Kidney (tissue), 14 donors: ENCODE data around the gene FAM78B. TPM values are rescaled to one million over a fixed set of nuclear protein-coding genes. Genes with fewer than 3 reads are reported as not detected.

Source experiments
- DNase-seq, 5 donors: peaks; one replicate each; pipeline ENCODE4 v3.0.0-alpha.2; 2013 to 2020
- FAIRE-seq: peaks from 2 replicates; lab custom pipeline; 2012; peaks lifted over from hg19 to GRCh38; lab: Jason Lieb, UNC
- H3K27ac ChIP-seq, 2 donors: one replicate each; pipeline ENCODE4 v1.7.0; 2013; ENCODE audit warnings: low read depth in 2 of 2, low read length in 2 of 2, inconsistent platforms in 1 of 2
- H3K27me3 ChIP-seq: one replicate; pipeline ENCODE4 v1.7.1; 2013; ENCODE audit warnings: low read length, inconsistent platforms; ENCODE audit not compliant: control insufficient read depth, insufficient read depth
- H3K36me3 ChIP-seq, 3 donors: one replicate each; pipeline versions ENCODE4 v1.7.0 to v1.7.1; 2013; ENCODE audit warnings: low read length in 3 of 3, control low read depth in 1 of 3, inconsistent platforms in 1 of 3; ENCODE audit not compliant: insufficient read depth in 3 of 3, control insufficient read depth in 2 of 3
- H3K4me1 ChIP-seq, 3 donors: one replicate each; pipeline versions ENCODE4 v1.7.0 to v1.7.1; 2013; ENCODE audit warnings: low read length in 3 of 3, inconsistent platforms in 1 of 3, low read depth in 1 of 3; ENCODE audit not compliant: control insufficient read depth in 2 of 3, insufficient read depth in 2 of 3
- H3K4me3 ChIP-seq, 3 donors: one replicate each; pipeline versions ENCODE4 v1.7.0 to v1.8.1; 2013; ENCODE audit warnings: low read length in 3 of 3, control low read depth in 1 of 3, inconsistent platforms in 1 of 3
- H3K9ac ChIP-seq, 3 donors: one replicate each; pipeline versions ENCODE4 v1.7.0 to v1.7.1; 2013; ENCODE audit warnings: low read length in 3 of 3, control low read depth in 1 of 3, inconsistent platforms in 1 of 3
- H3K9me3 ChIP-seq, 3 donors: one replicate each; pipeline versions ENCODE4 v1.7.0 to v1.7.1; 2013; ENCODE audit warnings: low read length in 3 of 3, control low read depth in 1 of 3, inconsistent platforms in 1 of 3; ENCODE audit not compliant: control insufficient read depth in 2 of 3, insufficient read depth in 1 of 3
- intact Hi-C: fragments of 100-400 bp; cut with DNase I; formaldehyde crosslinking; loops from one replicate; pipeline ENCODE4 v1.11.1; 2022
- polyA plus RNA-seq: library from polyadenylated mRNA; stranded (reverse); fragments of 350-450 nt; fragmentation: Illumina TruSeq; extraction: RNeasy Lipid Tissue Mini Kit (QIAGEN cat#74804); gene quantifications from one replicate; pipeline ENCODE4 v1.2.3, GENCODE V29; 2014; ENCODE audit warnings: low read depth, low replicate concordance; ENCODE audit not compliant: insufficient read depth
- total RNA-seq: library from RNA; stranded (reverse); fragmentation: NEBNext Ultra II Directional; extraction: Animal tissue kit (Norgen Biotek cat#: 25700); gene quantifications from one replicate; pipeline ENCODE4 v1.2.1, GENCODE V29; 2021
- TF ChIP-seq, protein P1 (sequence below): IDR thresholded peaks from 3 replicates; pipeline ENCODE4 v1.5.1; 2012; ENCODE audit warnings: mild to moderate bottlenecking, moderate library complexity, borderline replicate concordance; ENCODE audit not compliant: insufficient read depth; ENCODE audit errors: extremely low read depth
- donor health status: control.
- donor health status: control.
- donor health status: control.
- donor health status: control.
- donor health status: control.
- donor health status: DM: yes; HTN: yes; CAD: no.
- donor health status: Normal renal cell carcinoma (clear cell type).

Gene FAM78B
- total and polyA plus RNA-seq, 2 donors from 2014 or later = 1.4 TPM

DNA sequence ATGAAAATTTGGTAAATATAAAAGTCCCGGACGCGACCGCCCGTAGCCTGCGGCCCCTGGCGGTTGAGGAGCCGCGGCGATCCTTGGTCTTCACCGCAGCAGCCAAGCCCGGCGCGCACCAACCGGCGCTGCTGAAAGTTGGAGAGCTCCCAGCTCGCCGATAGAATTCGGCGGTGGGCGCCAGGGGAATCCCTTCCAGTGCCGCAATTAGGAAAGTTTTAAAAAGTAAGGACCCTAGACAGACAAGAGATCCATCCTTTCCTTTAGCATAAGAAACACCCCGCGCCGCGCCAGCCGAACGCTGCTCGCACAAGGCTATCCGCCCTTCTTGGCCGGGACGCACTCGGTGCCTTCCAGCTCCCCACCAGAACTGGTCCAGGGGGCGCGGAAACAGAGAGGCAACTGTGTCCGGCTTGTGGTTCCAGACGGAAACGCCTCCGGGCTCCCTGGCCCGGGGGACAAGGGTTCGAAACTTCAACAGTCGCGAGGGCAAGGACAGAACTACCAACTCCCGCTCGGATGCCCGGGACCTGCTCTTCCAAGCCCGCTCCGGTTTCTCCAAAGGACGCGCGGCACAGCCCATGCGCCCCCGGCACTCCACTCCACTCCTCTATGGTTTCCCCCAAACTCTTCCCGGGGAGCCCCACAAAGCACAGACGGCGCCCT, 1.7 kb downstream of the FAM78B start:
- Histone ChIP-seq H3K27me3 (peaks cover 2% of the 10 kb centered on the region), H3K4me1 (peaks cover 0 to 9% (median 0%) of the 10 kb centered on the region in 3 donors), H3K36me3 (no peaks in the 10 kb centered on the region), H3K9me3 (no peaks in the 10 kb centered on the region), H3K4me3 (peak overlapping the region in 2 of 3 donors; percentile 49 to 50), H3K27ac (no peak overlapping the region), H3K9ac (no peak overlapping the region)
- FAIRE-seq (no peak), DNase-seq (peak; percentile 66 to 85 (median 80))
- TF ChIP-seq, protein P1, sequence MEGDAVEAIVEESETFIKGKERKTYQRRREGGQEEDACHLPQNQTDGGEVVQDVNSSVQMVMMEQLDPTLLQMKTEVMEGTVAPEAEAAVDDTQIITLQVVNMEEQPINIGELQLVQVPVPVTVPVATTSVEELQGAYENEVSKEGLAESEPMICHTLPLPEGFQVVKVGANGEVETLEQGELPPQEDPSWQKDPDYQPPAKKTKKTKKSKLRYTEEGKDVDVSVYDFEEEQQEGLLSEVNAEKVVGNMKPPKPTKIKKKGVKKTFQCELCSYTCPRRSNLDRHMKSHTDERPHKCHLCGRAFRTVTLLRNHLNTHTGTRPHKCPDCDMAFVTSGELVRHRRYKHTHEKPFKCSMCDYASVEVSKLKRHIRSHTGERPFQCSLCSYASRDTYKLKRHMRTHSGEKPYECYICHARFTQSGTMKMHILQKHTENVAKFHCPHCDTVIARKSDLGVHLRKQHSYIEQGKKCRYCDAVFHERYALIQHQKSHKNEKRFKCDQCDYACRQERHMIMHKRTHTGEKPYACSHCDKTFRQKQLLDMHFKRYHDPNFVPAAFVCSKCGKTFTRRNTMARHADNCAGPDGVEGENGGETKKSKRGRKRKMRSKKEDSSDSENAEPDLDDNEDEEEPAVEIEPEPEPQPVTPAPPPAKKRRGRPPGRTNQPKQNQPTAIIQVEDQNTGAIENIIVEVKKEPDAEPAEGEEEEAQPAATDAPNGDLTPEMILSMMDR = peak; percentile 17
- intact Hi-C loops = no loop called here

- peaks cover 0 to 9% (median 0%) of the 10 kb centered on the region in 3 donors for H3K4me1 ChIP-seq
- H3K36me3 ChIP-seq = no peaks in the 10 kb centered on the region
- no peak for DNase-seq
- no peaks in the 10 kb centered on the region for H3K9me3 ChIP-seq
- H3K27me3 ChIP-seq = peaks cover 2% of the 10 kb centered on the region
- intact Hi-C loops = no loop called here
- H3K4me3 ChIP-seq = no peak overlapping the region
- H3K27ac ChIP-seq = no peak overlapping the region
- no peak for FAIRE-seq
- TF ChIP-seq, protein P1 = no peak
- H3K9ac ChIP-seq = no peak overlapping the region
Observed at GRCh38 chr1:166164646-166164994, 2.2 kb downstream of the FAM78B start.

DNA sequence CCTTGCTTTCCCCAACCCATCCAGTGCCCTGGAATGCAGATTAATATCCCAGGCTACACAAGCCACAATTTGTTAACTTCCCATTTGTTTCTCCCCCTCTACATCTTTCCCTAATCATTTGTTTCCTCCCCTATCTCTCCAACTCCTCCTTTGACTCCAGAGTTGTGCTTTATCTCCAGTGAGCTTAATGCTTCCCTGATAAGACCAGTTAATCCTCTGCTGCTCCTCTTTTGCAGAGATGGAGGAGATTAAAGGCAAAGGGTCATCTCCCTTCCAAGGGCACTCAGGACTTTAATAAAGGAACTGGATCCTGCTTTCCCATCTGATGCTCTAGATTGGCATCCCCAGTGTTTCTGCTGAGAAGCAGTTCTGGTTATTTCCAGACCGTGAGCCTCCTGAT, 7.1 kb downstream of the FAM78B start:
- no peak overlapping the region for H3K4me3 ChIP-seq
- no peaks in the 10 kb centered on the region for H3K9me3 ChIP-seq
- DNase-seq (no peak), FAIRE-seq (no peak)
- no peaks in the 10 kb centered on the region for H3K36me3 ChIP-seq
- H3K27ac ChIP-seq = no peak overlapping the region
- H3K27me3 ChIP-seq = peaks cover 2% of the 10 kb centered on the region
- TF ChIP-seq, protein P1 = no peak
- no peak overlapping the region for H3K9ac ChIP-seq
- intact Hi-C loops = no loop called here
- no peaks in the 10 kb centered on the region for H3K4me1 ChIP-seq
